HL-60 (cell line): ENCODE results near the gene HMCN2.

ENCODE experiments used
- DNase-seq, 2 experiments: peaks; one replicate each; pipeline ENCODE4 v3.0.0-alpha.2; 2010 to 2020; ENCODE audit warnings: low read depth in 1 of 2, low spot score in 1 of 2
- H3K27ac ChIP-seq: fragments of 250-450 bp; sonication (Bioruptor Pico); replicated peaks from 2 replicates; pipeline ENCODE4 v1.5.1; 2020; ENCODE audit warnings: mild to moderate bottlenecking, moderate library complexity
- H3K27me3 ChIP-seq: fragments of 250-450 bp; sonication (Bioruptor Pico); 2 replicates; pipeline ENCODE4 v1.5.1; 2021; ENCODE audit warnings: mild to moderate bottlenecking, moderate library complexity; ENCODE audit not compliant: insufficient read depth, poor library complexity, severe bottlenecking
- H3K4me3 ChIP-seq: replicated peaks from 2 replicates; pipeline ENCODE4 v1.5.1; 2011; ENCODE audit warnings: mild to moderate bottlenecking, control low read depth, low read length; ENCODE audit not compliant: insufficient read depth
- GABPA ChIP-seq: IDR thresholded peaks from 2 replicates; pipeline ENCODE4 v1.6.1; 2012; ENCODE audit warnings: low read depth
- POLR2AphosphoS5 ChIP-seq: IDR thresholded peaks from 2 replicates; pipeline ENCODE4 v1.6.1; 2012; ENCODE audit warnings: low read depth
- SPI1 ChIP-seq: IDR thresholded peaks from 2 replicates; pipeline ENCODE4 v1.6.1; 2012; ENCODE audit warnings: low read depth, mild to moderate bottlenecking, borderline replicate concordance
- TF ChIP-seq, protein P1 (sequence below): IDR thresholded peaks from one replicate; pipeline ENCODE4 v1.5.1; 2011; ENCODE audit warnings: low read length, control low read depth, inconsistent platforms; ENCODE audit not compliant: insufficient read depth
- TF ChIP-seq, protein P2 (sequence below): IDR thresholded peaks from 2 replicates; pipeline ENCODE4 v1.6.1; 2012; ENCODE audit warnings: low read depth; ENCODE audit not compliant: insufficient replicate concordance

HMCN2 gene

DNA sequence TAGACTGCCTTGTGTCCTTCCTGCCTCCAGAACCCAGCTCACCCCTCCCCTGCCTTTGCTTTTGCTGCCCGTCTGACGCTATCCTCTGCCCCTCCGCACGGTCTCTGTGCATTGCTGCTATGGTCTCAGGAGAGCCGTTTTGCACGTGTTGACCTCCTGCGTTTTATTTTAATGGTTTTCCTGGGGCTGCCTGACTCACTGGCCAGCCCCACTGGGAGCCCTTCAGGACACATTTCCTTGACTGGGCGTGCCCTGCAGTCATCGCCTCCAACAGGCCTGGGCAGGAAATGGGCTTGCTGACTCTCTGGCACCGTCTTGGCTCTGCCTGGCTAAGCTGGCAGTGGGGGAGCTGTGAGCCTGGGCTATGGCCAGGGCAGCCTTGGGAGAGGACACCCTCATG, 161.3 kb downstream of the HMCN2 start:
- H3K4me3 ChIP-seq, result no peak overlapping the region
- no peak for DNase-seq
- H3K27ac ChIP-seq, result no peak overlapping the region
- TF ChIP-seq SPI1 (no peak), GABPA (no peak), POLR2AphosphoS5 (no peak)
- TF ChIP-seq, protein P1, sequence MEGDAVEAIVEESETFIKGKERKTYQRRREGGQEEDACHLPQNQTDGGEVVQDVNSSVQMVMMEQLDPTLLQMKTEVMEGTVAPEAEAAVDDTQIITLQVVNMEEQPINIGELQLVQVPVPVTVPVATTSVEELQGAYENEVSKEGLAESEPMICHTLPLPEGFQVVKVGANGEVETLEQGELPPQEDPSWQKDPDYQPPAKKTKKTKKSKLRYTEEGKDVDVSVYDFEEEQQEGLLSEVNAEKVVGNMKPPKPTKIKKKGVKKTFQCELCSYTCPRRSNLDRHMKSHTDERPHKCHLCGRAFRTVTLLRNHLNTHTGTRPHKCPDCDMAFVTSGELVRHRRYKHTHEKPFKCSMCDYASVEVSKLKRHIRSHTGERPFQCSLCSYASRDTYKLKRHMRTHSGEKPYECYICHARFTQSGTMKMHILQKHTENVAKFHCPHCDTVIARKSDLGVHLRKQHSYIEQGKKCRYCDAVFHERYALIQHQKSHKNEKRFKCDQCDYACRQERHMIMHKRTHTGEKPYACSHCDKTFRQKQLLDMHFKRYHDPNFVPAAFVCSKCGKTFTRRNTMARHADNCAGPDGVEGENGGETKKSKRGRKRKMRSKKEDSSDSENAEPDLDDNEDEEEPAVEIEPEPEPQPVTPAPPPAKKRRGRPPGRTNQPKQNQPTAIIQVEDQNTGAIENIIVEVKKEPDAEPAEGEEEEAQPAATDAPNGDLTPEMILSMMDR, result no peak
- TF ChIP-seq, protein P2, sequence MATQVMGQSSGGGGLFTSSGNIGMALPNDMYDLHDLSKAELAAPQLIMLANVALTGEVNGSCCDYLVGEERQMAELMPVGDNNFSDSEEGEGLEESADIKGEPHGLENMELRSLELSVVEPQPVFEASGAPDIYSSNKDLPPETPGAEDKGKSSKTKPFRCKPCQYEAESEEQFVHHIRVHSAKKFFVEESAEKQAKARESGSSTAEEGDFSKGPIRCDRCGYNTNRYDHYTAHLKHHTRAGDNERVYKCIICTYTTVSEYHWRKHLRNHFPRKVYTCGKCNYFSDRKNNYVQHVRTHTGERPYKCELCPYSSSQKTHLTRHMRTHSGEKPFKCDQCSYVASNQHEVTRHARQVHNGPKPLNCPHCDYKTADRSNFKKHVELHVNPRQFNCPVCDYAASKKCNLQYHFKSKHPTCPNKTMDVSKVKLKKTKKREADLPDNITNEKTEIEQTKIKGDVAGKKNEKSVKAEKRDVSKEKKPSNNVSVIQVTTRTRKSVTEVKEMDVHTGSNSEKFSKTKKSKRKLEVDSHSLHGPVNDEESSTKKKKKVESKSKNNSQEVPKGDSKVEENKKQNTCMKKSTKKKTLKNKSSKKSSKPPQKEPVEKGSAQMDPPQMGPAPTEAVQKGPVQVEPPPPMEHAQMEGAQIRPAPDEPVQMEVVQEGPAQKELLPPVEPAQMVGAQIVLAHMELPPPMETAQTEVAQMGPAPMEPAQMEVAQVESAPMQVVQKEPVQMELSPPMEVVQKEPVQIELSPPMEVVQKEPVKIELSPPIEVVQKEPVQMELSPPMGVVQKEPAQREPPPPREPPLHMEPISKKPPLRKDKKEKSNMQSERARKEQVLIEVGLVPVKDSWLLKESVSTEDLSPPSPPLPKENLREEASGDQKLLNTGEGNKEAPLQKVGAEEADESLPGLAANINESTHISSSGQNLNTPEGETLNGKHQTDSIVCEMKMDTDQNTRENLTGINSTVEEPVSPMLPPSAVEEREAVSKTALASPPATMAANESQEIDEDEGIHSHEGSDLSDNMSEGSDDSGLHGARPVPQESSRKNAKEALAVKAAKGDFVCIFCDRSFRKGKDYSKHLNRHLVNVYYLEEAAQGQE, result no peak
- no peaks in the 10 kb centered on the region for H3K27me3 ChIP-seq

DNA sequence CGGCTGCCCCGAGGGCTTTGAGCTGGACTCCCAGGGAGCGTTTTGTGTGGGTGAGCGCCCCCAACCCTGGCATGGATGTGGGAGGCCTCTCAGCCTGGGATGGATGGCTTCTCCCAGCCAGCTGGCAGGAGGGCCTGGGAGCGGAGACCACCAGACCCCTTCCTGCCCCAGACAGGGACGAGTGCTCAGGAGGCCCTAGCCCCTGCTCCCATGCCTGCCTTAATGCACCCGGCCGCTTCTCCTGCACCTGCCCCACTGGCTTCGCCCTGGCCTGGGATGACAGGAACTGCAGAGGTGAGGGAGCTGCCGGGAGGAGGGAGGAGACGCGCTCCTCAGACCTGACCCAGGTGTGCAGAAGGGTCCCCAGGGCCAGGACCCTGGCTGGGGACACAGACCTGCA, 161.8 kb downstream of the HMCN2 start:
- no peak overlapping the region for H3K4me3 ChIP-seq
- no peak for DNase-seq
- H3K27me3 ChIP-seq, result no peaks in the 10 kb centered on the region
- H3K27ac ChIP-seq, result no peak overlapping the region
- TF ChIP-seq, protein P2, result no peak

DNA sequence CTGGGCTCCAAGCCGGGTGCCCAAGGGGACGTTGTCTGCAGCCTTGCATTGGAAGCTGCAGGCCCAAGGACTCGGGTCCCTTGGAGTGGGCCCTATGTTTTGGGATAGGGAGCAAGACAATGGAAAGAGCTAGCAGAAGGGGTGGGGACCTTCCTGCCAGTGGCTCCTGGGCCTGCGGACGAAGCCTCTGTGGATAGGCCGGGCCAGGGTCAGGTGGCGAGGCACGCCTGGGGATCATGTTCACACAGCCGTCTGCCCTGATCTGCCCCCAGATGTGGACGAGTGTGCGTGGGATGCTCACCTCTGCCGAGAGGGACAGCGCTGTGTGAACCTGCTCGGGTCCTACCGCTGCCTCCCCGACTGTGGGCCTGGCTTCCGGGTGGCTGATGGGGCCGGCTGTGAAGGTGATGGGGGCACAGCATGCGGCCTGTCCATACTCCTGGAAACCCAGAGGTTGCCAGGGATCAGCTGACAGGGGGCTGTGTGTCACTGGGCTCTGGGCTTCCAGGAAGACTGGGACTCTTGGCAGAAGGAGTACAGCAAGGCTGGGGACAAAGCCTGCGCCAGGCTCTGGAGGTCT, 162.6 kb downstream of the HMCN2 start:
- DNase-seq, result no peak
- Histone ChIP-seq H3K27me3 (peaks cover 3% of the 10 kb centered on the region), H3K27ac (no peak overlapping the region), H3K4me3 (no peak overlapping the region)
- TF ChIP-seq POLR2AphosphoS5 (no peak), SPI1 (no peak), GABPA (no peak)
- TF ChIP-seq, protein P1, result no peak
- TF ChIP-seq, protein P2, result no peak
